HG03097 (cell line): ENCODE results near the gene AIG1.

Experiments used
- ATAC-seq: cut with Tn5 transposase; IDR thresholded peaks from one replicate; pipeline ENCODE4 v1.9.1; 2021; ENCODE audit not compliant: unreplicated experiment, low FRiP score

AIG1 gene

DNA sequence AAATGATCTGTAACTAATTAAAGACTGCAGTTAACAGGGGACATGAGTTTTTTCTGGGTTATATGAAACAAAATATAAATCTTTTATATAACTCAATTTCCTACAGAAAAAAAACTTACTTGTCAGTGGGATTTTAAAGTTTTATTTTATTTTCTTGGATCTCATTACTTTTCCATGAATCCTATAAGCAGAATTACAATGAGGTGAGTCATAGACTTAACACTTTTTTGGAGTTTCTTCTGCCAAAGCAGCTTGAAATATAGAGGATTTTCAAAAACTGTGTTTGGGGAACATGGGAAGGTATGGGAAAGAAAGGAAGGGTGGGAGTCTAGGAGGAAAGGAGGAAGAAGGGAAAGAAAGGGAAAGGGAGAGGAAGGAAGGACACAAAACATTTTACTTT is 130.7 kb downstream of the AIG1 start:
- ATAC-seq: no peak

DNA sequence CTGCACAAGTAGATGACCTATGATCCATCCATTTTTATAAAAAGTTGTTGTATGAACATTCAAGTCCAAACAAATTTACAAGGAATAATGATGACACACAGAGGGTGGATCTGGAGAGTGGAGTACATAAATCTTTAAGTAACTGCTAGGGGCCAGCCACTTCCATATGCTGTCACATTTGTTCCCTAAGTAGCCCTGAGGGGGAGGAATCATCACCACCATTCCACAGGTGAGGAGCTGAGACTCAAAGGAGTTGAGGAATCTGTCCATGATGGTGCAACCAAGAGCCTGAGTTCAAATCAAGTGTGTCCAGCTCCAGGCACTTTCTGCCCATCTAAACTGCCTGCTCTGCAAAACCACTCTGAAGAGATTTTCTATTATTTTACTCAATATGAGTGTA is 132.1 kb downstream of the AIG1 start:
- no peak for ATAC-seq

DNA sequence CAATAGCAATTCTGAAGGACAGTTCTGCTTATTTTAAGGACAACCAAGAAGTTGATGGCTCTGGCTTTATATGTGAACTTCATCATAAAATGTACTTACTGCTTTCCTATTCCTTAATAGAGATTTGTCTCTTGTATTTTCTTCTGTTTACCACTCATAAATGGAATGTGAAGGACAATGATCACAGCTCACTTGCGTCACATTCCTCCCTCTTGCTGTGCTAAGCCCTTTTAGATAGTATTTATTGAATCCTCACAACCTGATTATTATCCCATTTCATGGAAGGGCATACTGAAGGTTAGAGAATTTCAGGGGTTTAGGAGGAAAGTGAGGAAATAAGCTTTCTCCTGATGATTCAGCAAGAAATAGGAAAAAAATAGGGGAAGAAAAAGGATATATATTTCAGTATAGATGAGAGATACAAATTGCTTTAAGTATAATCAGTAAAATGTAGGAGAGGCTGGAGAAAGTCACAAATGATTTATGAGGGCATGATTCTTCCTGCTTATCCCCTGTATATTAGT is 132.9 kb downstream of the AIG1 start:
- ATAC-seq: no peak

DNA sequence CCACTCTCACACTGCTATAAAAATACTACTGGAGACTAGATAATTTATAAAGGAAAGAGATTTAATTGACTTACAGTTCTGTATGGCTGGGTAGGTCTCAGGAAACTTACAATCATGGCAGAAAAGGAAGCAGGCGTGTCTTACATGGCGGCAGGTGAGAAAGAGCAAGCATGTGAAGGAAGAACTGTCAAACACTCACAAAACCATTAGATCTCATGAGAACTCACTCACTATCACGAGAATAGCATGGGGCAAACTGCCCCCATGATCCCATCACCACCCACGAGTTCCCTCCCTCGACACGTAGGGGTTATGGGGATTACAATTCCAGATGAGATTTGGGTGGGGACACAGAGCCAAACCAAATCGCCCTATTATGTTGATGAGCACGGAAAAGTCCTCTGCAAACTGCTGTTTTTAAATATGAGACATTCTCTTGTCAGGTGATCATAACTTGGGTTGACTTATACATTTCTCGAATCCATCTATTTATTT is 133.5 kb downstream of the AIG1 start:
- no peak for ATAC-seq

DNA sequence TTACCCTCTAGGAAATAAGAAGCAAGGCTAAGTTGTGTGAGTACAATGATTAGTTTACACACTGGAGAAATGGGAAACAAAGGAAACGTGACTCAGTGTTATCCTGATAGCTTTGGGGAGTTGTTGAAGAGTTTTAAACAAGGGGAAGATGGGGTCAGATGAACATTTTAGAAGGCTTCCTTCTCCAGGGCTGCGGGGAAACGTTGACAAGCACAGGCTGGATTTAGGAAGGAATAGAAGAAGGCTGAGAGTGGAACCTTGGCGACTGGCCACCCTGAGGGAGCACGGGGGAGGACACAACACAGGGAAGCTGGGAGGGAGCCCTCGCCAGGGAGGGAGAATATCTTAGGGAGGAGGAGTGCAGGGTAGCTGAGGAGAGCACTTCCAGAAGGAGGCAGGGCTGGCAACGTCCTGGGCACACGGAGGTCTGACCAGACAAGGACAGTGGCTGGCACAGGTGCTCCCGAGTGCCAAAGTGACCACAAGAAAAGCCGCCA is 134.7 kb downstream of the AIG1 start:
- ATAC-seq: no peak

DNA sequence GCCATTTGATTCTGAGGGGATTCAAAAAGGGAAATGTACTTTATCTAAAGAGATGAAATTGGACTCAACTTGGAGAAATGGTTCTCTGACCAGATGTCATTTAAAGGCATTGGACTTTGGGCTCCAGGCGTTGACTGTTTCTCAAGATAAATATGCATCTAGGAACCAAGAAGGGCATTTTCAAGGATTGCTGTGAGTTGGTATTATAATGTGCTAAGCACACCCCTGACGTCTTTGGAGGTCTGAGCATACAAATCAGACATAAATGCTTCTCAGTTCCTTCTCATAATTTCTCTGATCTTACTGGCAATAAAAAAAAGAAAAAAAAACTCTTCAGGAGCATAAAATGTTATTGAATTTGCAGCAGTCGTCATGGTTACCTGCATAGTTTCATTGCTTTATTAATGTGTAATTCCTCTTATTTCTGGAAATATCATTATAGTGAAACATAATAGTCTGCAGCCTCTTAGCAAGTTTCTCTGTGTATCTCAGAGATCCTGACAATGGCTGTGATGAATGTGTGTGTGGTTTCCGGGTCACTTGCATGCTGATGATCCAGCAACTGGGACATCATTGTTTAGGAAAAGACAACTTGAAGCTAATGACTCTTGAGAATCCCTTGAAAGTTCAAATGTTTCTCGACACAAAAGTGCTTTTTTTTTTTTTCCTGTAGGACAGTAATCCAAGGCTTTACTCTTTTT is 136.0 kb downstream of the AIG1 start:
- no peak for ATAC-seq

DNA sequence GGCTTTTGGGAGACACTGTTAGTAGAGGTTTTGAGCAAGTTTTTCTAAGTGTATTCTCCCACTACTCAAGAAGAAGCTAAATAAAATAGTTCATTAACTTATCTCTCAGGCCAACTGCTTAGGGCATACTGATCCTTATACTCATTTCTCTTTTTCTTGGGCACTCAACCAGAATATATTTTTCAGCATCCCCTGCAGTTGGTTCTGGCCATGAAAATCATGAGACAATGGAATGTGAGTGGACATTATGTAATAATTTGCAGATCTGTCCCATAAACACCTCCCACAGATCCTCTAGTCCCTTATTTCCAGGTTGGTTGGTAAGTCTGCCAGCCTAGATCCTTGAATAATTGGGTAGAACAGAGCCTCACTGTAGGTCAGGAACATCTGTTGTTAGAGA is 136.7 kb downstream of the AIG1 start:
- ATAC-seq: no peak

DNA sequence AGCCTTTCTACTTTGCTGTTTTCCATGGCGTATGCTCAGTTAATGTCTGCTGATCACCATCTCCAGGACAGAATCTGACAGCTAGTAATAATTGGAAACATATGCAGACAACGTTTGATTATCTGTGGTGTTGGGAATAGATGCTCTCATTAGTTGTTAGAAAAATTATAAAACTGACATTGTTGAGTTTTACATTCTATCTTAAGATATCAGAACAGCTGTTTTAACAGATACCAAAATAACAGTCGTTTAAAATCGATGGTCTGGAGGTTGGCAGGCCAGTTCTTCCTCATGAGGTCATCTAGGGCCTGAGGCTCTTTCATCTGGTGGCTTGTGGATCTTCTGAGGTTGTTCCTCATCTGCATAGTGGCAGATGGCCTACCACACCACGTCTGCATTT is 137.6 kb downstream of the AIG1 start:
- no peak for ATAC-seq

DNA sequence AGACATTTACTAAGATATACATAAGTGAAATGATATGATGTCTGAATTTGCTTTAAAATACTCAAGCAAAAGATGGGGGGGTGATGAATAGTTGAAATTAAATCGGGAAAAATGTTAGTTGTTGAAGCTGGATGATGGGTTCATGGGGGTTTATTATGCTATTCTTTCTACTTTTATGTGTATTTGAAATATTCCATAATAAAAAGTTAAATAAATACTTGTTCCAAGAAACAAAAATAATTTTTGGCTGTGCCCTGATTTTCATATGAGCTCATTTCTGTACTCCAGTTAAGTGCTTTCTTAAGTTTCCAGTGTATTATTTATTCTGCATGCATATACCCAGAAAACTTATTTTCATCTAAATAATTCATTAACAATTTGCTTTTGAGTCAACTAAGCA is 138.6 kb downstream of the AIG1 start:
- ATAC-seq: no peak

DNA sequence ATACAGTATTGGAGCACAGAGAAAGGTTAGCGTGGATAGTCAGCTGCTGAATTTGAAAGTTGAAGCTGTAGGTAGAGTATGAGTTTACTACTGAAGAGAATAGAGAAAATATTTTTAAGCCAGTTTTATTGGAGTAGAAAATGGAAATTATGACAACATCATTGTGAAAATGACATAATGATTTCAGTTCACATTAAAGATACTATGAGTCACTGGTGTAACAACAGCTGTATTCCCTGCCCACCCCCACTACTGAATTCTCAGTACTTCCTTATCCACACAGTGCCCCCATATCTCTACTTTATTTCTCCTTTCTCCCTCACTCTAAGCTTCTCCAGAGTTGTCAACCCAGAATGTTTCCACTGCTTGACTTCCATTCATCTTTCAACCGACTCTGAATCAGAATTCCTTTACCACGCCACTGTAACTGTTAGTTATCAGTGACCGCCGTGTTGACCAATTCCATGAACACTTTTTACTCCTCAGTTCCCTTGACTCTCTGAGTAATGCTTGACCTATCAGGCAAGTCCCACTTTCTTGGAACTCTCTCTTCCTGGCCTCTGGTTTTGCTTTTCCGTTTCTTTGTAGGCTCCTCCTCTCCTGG is 139.6 kb downstream of the AIG1 start:
- ATAC-seq: no peak

DNA sequence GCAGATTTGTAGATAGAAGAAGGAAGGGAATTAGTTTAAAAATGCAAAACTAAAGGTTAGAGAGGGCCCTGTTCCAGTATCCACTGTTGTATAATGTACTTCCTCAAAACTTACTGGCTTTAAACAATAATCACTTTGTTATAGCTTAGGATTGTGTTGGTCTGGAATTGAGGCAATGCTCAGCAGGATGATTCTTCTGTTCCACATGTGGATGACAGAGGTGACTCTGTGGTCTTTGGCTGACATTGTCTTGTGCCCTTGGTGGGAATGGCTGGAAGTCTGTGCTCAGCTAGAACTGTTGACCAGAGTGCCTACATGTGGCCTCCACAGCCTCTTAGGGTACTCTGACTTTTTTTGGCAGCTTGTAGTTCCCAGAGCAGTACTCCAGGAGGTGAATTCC is 143.4 kb downstream of the AIG1 start:
- no peak for ATAC-seq

DNA sequence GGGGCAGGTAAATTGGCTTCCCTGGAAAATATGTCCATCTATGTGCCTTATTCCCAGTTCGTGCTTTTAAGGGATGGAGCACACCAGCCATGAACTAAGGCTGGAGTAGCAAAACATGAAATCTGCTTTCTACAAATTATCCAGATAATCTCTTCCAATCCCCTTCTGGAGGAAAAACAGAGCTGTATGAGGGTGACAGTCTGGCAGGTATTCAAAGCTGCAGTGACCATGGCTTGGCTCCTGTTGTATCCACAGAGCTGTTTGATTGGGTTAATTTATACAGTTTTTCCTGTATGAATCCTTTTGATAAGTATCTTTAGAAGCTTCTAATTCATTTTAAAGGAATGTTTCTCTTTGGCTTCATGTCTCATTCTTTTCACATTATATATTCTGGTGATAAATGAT is 144.4 kb downstream of the AIG1 start:
- no peak for ATAC-seq

DNA sequence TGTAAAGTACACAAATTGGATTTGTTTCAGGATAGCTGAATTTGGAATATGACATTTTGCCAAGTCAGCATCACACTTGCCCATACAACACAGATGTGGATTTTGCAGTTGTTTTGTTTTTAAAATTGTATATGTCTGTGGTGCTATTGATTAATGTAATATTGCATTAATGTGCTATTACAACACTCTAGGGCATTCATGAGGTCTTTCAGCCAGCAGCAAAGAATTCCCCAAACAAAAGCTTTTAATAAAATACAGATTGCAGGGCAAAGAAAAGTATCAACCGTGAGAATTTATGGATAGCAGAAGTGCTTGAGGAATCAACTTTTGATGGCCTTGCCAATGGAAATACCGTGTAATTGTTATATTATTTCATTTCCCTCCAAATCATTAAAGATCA is 144.9 kb downstream of the AIG1 start:
- ATAC-seq: no peak

DNA sequence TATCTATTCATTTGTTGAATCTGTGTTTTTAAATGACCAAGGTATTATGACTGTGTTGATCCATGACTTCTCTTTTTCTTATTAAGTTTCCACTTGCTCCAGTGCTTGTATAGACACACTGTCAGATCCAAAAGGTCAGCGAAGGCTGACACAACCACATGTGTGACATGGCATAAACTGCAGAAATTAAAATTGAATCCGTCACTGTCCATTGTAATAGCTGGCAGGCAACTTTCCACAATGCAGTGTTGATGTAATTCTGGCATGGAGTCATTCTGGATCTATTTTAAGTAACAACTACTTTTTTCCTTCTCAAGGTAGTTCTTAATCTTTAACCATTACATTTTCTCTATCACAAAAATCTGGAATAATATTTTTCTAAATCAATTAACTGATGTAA is 145.3 kb downstream of the AIG1 start:
- no peak for ATAC-seq

DNA sequence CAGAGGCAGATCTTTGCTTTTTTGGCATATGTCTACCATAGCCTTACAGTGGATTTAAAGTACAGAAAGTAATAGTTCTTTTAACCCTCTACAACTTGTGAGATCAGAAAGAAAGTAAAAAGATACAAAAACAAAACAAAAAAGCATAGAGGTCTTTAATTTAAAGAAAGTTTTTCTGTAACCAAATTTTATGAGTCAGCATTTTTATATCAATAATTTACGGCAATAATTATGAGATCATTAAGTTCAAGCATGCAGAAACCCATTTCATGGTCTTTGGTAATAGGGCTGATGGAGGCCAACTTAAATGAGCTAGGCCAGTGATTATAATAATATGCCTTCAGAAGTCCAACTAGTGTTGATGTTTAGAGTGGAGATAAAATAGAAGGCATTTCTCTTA is 145.9 kb downstream of the AIG1 start:
- no peak for ATAC-seq

DNA sequence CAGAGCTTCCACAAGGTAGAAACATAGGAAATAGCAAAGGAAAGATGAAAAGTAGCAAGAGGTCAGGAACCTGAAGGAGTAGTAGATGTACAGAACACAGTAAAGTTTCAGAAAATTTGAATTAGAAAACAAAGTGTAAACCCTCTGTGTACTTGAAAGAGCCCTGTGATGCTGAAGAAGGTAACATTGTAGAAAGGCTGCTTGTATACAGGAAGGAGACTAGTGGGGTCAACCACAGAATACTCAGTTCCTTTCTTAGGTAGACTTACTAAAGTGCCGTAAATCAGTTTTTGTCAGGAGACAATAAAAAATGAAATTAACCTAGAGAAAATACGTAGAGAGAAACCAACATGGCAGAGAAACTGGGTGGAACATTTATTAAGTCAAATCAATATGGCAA is 149.7 kb downstream of the AIG1 start:
- ATAC-seq: no peak

DNA sequence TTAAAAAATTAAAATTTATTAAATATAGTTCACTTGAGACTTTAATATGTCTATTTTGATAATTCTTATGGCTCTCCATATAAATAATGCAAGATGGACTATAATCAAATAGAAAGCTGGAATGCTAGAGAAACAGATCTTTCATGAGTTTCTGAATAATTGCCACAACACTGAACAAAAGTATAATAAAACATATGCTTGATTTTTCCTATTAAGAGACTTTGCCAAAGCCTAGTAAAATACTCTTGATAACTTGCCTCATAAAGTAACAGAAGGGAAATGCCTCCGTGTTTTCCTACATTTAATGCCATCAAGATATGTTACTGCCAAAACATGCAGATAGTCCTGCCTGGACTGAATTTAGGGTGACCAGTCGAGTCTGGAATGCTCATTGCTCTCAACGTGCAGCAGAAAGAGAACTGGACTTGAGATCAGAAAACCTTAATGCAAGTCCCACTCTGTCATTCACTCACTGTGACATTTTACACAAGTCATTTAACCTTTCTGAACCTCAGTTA is 153.2 kb downstream of the AIG1 start:
- no peak for ATAC-seq

DNA sequence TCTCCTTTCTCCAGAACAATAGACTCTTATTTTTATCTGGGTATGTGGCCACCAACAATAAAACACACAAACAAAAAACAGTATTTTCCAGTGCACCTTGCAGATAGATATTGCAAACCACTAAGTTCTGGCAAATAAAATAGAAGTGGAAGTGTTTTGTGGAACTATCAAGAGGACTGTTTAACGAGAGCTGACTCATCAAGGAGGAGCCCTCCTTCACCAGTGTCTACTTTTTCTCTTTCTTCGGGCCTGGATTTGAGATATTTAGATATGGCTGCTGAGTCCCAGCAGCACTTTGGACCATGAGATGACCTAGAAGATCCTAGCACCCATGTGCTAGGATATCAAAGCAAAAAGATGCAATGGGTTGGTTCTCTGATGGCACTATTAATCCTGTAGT is 154.7 kb downstream of the AIG1 start:
- no peak for ATAC-seq

DNA sequence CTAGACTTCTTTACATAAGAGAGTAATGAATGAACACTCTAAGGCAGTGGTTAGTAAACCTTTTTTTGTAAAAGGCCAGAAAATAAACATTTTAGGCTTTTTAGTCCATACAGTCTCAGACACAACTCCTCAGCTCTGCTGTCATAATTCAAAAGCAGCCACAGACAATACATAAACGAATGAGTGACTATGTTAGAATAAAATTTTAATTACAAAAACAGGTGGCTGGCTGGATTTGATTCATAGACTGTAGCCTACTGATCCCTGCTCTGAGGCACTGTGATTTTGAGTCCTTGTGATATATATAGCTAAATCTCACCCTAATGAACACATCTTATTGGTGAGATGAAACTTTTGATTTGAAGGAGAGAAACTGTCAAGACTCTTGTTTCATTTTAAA is 155.1 kb downstream of the AIG1 start:
- no peak for ATAC-seq

DNA sequence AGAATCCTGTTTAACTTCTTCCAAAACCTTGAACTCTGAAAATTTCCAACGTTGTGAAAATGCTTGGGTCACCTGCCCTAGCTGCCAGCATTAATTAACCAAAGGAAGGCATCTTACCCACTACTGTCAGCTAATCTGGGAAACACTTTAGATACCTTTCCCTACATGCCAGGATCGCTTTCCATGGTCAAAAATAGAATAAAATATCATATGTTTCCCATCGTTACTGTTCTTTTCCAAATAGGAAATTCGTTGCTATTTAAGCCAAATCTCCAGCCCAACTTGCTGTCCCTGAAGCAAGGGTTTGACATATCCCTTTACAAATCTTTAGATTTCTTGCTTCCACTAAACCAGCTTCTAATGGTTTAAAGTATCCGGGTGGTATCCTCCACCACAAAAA is 157.5 kb downstream of the AIG1 start:
- no peak for ATAC-seq

DNA sequence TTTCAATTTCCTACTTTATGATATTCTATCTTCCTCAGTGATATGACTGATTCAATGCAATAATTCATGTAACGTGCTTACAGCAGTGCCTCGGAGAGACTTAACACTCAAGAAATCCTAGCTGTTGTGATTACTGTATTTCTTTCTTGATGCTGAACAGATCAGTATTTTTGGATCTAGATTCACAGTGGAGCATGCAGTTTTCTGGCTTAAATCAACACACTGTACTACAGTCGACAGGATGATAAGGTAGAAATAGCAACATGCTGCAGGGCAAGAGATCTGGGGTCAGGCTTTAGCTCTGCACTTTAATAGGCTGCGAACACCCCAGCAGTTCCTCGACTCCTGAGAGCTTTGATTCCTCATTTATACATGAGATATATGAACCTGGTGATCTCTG is 161.0 kb downstream of the AIG1 start:
- ATAC-seq: no peak

DNA sequence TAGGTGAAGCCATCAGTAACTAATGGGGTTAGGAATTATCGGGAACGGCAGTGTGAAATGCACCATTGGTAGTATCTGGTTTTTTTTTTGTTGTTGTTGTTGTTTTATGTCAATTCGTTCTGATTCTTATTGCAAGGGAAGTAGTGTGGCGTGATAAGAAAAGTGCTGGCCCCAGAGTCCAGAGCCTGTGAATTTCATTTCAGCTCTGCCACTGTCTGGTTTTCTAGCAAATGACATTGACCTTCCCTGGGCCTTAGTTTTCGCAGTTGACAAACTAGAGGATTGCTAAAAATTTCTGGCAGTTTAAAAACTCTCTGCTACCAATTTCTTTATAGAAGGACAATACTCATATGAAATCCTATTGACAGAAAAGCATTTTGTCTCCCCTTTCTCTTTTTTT is 161.6 kb downstream of the AIG1 start:
- ATAC-seq: no peak
